NCI-H2196 treated with DMSO at 0.1 percent for 48 hours (cell line): ENCODE measurements around the gene BRAT1.

Experiments
- DNase-seq: peaks from one replicate; lab custom pipeline; 2025; ENCODE audit not compliant: unreplicated experiment; lab: John Stamatoyannopoulos, UW

BRAT1 gene

DNA sequence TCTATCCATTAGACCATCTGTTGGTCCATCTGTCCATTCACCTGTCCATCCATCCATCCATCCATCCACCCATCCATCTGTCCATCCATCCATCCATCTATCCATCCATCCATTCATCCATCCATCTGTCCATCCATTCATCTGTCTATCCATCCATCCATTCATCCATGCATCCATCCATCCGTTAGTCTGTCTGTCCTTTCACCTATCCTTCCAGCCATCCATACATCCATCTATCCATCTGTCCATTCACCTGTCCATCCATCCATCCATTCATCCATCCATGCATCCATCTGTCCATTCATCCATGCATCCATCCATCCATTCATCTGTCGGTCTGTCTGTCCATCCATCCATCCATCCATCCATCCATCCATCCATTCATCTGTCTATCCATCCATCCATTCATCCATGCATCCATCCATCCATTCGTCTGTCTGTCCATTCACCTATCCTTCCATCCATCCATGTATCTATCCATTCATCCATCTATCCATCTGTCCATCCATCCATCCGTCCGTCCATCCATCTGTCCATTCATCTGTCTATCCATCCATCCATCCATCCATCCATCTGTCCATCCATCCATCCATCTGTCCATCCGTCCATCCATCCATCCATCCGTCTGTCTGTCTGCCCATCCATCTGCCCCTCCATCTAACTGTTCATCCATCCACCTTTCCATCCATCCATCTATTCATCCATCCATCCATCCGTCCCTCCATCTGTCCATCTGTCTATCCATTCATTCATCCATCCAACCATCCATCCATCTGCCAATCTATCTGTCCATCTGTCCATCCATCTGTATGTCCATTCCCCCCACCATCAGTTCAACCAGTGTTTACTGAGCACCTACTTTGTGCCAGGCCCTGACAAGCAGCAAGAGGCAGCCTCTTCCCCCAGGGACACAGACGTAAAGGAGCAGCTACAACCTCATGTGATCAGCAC is 40.6 kb downstream of the BRAT1 start:
- DNase-seq: no peak

DNA sequence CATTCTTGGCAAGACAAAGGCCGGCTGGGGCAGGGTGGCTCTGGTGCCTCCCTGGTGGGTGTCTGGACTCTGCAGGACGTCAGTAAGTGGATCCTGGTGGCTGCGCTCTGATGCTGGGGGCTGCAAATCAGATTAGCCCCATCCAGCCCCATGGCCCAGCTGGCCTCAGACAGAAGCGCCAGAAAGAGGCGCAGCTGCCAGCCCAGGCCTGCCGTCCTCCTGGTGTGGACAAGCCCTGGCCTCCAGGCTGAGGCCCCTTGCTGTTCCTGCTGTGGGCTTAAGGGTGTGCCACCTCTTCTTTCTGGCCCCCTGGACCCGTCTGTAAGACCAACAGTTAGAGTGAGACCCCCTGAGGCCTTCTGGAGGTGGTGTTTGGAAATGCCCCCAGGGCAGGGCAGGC is 41.6 kb downstream of the BRAT1 start:
- DNase-seq: no peak

DNA sequence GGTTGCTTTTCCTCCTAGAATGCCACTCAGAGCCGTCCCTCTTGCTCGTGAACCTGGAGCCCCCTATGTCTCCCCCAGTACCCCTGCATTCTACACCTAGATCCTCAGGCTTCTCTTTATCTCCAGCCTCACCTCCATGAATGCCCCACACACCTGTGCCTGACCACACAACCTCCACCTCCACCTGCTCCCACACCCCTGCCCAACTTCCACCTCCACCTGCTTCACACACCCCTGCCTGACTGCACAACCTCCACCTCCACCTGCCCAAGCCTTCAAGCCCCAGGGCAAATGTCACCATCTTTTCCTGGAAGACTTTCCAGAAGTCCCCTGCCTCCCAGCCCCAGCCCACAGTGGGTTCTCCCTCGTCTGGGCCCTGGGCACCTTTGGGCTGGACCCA is 42.6 kb downstream of the BRAT1 start:
- peak; percentile 10 for DNase-seq

DNA sequence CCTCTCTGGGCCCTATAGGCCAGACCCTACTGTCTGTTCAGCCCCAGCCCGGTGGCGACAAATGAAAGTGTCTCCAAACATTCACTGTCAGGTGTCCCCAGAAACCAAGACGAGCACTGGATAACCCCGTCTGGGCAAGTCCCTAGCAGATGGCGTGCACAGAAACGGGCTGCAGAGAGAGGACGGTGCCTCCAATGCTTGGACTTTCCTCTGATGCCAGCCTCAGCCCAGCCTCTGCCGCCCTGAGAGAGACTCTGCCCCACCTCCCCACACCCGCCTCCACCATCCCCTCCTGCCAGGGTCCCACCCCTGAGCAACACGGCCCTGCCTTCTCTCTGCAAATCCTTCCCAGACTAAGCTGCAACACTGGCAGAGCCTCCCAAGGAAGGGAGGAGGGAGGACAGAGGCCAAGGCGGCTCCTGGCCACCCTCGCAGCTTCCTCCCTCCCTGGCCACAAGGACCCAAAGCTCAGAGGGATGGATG is 43.1 kb downstream of the BRAT1 start:
- DNase-seq: peak; percentile 16

DNA sequence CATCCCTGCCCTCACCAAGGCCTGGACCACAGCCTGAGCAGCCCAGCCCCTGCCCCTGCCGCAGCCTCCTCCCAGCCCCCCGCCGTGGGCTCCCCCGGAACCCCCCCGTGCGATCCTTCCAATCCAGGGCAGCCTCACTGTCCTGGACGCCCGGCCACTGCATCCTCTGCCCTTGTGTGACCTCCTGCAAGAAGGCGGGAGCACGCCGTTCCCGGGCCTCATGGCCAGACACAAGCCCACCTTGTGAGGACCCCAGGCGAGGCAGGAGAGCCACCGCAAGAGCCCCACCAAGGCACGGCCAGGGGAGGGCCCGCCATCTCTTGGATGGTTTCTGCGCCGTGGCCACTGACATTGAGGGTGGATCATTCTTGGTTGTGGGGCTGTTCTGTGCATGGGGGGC is 43.6 kb downstream of the BRAT1 start:
- DNase-seq: no peak

DNA sequence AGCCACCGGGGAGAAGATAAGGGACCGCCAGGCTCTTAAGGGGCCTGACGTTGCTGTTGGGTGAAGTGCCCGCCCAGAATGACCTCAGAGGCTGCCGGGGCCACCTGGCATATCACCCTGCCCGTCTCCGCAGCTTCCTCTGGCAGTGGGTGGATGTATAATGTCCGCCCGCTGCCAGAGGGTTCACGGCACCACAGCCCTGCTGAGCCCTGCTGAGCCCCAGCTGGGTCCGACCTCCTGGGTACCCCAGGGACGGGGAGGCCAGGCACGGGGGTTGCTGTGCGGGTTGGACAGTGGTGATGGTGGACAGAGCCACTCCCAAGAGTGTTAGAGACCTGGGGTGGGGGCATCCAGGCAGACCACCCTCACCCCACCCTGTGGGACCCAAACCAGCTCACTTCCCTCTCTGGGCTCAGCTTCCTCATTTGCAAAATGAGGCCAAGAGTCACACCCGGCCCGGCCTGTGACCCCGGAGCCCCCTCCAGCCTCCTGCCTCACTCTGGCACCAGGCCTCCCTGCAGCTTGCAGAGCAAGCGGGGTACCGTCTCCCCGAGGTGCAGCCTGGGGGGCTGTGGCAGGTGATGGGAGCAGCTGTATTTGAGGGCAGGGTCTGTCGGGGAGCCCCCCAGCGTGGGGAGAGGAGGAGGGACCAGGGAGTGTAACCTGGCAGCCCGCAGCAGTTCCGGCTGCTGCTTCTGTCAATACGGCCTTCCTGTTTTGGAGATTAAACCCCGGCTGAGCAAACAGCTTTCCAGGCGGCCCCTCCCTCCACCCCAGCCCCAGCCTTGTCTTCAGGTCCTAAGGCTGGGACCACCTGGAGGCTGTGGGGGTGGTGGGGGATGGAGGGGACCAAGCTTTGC is 44.2 kb downstream of the BRAT1 start:
- peak; percentile 66 for DNase-seq

DNA sequence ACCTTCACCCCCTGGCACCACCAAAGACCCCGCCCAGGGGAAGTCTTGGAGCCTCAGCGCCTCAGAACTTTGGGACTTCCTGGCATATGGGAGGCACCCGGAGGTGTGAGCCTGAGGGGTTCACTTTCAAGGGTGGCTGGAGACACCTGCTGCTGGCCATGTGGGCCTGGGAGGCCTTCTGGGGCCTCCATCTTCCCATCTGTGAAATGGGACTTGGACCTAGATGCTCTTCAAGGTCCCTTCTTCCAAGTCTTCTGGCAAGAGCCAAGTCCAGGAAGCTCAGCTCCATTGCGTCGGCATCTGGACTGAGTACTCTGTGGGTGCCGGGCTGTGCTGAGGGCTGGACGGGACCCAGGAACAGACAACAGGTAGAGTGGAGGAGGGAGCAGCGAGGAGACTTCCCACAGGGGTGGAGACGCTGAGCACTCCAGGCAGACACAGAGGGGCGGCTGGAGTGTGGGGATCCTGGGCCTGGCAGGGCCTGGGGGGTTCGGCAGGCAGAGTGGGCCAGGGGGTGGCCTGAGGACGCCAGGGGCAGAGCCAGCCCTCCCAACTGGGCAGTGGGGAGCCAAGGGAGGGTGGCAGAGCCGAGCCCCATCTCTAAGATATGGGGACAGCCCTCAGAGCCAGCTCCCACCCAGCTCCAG is 45.1 kb downstream of the BRAT1 start:
- DNase-seq: no peak

DNA sequence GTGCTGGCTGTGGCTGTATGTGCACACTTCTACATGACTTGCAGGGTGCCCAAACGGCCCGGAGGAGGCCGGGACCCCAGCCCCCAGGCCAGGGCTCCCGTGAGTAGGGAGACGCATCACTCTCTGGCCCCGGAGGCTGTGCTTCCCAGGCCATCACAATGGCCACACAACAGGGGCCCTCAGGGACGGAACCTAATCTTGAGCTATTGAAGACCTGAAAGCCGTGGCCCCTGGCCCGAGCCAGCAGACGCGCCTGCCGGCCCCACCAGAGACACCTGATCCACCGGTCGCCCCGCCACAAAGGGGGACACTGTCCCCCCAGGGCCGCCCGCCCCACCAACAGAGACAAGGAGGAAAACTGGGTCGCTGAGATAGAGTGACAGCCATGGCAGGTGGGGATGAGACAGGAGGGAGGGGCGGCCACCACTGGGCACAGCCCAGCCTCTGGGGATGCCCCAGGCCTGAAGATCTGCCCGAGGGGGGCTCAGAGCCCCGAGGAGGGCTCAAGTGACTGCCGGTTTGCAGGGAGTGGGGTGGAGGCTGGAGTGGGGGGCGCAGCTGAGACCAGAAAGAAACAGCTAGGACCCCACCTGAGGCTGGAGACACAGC is 45.9 kb downstream of the BRAT1 start:
- no peak for DNase-seq

DNA sequence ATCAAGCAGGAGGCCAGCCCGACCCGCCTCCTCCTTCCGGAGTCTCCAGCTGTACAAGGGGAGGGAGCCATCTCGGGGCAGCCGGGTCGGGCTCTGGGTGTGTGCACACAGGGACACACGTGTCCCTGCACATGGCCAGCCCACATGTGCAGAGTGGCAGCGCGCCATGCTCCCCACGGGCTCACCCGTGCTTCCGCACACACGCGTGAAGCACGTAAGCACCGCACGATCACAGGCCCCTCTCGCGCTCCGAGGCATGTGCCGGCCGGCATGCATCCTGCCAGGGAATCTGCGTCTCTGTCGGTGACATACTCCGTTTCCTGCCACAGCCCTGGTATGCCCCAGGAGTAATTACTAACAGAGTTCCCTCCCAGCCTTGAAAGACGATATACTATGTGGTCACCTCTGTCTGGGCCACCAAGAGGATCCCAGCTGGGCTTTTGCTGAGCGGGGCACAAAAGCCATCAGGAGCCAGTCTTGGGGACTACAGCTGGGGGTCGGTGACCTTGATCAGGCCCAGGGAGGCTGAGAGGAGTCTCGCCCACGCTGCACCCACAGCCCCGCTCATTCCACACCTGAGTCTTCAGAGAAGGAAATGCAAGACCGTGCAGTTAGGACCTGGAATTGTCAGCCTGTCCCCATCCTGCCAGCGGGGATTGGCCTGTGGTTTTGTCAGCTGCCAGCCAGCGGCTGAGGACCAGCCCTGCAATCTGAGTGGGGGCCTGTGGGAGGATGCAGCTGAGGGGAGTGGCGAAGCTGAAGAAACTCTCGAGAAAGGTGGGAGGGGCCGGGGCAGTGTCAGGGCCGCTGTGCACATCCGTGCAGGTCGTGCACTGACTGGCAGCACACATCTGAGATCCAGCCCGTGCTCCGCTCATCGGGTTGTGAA is 46.8 kb downstream of the BRAT1 start:
- peak; percentile 29 for DNase-seq

DNA sequence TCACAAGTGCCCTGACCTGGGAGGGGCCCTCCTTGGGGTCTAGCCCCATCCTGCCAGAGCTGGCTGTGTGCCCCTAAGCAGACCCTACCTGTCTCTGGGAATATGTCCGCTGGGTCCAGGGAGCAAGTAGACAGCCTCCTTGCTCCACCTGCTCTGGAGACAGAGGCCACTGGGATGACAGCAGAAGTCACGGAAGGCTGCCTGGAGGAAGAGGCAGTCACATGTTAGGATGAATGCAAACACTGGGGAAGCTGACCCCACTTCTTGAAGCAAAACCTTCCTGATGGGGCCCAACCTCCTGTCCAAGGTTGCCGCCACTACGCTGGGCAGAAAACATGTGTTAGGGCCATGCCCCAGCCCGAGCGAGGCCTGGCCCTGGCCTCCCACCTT is 47.4 kb downstream of the BRAT1 start:
- no peak for DNase-seq

DNA sequence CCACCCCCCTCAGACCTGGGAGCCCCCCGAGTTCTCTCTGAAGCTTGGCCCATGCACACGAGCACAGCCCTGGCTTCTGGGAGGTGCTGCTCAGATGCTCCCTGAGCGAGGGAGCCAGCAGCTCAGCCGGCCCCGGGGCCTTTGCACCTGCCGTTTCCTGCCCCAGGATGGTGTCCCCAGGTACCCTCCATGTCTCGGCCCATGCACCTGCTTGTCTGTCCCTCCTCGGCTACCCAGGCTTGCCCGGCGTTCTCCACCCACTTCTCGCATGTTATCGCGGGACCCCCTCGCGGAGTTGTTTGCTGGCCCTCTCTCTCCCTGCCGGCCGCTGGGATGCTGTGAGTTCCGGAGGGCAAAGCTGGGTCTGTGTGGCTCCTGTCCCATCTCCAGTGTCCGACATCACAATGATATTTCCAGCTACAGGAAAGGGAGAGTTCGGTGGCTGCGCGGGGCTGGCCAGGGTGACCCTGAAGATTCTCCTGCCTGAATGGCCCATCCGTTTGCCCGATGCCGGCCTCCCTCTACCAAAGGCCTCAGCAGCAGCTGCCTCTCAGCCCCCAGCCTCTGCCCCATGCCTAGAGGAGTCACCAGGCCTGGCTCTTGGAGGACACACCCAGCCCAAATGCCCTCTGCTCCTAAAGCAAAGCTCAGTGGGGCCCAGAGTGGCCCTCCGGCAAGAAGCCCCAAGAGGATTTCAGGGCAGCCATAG is 48.0 kb downstream of the BRAT1 start:
- no peak for DNase-seq

DNA sequence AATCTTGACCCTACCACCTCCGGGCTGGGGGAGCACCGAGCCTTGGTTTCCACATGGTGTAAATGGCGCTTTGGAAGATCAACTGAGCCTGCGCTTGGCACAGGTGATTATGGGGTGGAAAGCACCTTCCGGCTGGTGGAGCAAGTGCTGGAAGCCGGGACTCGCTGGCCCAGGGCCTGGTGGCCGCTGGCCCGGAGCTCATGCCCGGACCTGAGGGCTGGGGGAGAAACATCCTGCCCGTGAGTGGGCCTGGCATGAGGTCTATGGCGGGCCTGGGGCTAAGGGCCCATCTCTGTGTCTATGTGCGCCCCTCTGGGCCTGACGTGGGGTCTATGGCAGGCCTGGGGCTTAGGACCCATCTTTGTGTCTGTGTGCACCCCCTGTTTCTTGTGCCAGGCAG is 49.9 kb downstream of the BRAT1 start:
- no peak for DNase-seq

DNA sequence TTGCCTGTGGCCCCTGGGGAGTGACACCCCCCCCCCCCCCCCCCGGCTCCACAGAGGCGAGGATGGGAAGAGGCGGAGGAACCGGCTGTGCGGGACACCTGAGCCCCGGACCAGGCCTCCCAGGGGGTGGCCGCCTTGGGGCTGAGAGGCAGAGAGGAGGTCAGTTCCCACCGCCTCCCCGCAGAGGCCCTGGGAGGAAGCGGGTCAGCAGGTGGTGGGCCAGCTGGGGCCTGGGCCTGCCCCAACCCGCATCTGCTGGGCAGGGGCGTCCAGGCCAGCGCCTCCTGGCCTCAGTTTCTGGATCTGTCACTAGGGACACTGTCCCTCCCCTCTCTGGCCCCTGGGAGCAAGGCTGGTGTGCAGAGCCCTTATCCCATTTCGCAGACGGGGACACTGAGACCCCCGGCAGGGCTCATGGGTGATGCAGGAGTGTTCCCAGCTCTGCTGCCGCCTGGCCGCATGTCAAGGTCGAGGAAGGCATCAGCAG is 50.4 kb downstream of the BRAT1 start:
- no peak for DNase-seq

DNA sequence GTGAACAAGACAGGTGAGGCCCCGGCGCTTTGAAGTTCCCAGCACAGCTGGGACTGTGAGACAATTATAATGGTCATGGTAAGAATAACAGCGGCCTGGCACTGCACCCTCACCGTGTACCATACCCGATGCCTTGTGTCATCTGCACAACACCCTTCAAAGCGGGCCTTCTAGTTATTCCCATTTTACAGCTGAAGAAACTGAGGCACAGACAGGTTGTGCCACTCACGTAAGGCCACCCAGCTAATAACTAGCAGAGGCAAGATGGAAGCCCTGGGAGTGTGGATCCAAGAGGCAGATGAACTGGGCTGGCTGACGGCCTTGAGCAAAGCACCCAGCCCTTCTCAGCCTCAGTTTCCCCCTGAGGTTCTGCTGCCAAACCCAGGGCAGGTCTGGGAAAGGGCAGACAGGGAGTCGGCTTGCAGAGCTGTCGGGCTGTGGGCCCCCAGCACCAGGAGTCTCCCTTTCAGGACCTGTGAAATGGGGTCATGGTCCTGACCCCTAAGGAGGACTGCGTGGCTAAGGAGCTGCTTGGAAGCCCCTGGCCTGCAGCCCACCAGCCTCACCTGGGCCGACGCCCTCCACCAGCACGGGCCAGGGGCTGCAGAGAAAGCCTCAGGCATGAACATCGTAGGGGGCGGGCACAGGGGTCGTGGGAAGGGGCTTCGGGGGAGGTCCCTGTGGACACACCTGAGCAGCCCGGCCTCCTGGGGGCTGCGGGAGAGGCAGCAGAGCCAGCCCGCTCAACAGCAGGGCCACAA is 51.0 kb downstream of the BRAT1 start:
- DNase-seq: no peak

DNA sequence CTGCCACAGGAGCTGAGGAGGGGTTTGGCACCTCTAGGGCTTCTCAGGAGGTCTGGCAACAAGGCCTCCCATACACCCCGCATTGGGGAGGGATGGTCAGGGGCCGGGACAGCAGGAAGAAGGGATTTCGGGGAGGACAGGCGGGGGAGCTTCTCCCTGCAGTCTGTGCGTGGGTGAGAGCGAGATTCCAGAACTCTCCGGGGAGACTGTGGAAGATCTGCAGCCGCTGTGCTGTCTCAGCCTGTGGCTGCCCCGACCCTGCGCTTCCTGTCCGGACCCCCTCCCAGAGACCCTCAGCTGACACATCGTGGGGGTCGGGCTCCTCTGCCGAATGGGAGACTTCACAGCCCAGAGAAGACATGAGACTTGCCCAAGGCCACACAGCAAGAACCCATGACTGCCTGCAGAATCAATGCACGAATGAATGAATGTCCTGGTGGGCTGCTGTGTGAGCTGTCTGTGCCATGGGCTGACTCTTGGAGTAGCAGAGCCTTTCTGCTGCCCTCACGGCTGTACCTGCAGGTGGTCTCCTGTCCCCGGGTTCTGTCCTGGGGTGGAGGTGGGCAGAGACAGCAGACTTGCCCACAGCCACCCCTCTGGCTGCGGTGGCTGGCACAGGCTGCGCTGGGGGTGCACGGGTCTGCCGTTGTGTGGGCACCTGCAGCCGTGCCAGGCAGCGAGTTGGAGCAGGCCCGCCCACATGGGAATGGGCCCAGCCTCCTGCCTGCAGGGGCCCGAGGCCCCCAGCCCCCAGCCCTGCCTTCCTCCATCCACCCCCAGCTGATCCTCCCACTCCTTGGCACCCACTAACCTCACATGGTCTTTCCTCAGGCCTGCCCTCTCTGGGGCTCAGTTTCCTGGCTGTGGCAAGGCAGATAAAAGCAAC is 52.0 kb downstream of the BRAT1 start:
- DNase-seq: no peak

DNA sequence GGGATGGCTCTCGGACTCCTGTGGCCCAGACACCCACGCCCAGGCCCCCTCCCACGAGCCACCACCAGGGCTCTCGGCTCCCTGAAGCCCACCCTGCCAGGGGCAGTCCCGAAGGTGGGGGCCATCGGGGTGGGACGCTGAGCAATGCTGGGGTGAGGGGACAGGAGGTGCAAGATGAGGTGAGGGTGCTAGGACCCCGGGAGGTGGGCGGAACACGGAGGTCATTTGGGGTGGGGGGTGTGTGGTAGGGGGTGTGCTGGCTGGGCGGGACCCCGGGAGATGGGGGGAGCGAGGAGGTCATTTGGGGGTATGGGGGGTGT is 52.7 kb downstream of the BRAT1 start:
- no peak for DNase-seq

DNA sequence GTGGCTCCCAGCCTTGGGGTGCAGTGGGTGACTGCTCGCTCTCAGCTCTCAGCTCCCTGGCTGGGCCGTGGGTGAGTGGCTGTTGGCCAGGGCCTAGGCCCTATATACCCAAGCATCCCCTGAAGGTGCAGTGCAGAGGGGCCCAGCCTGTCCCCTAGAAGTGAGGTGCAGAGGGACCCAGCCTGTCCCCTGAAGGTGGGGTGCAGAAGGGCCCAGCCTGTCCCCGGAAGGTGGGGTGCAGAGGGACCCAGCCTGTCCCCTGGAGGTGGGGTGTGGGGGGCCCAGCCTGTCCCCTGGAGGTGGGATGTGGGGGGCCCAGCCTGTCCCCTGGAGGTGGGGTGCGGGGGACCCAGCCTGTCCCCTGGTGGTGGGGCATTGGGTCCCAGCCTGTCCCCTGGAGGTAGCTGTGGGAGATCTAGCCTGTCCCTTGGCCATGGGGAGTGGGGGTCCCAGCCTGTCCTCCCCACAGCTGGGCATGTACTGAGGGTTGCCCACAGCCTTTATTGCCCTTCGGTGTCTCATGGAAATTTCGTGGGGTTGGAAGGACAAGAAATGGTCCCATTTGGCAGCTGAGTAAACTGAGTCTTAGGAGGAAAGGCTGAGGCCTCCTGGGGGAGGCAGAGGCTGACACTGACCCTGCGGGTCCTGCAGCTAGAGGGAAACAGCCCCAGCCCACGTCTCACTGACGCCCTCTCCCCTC is 53.2 kb downstream of the BRAT1 start:
- no peak for DNase-seq
